ENCODE measurements around the gene ZNF710.
A peak's percentile ranks its signal among the peaks of the same experiment; 100 is the strongest.

Gene ZNF710

DNA sequence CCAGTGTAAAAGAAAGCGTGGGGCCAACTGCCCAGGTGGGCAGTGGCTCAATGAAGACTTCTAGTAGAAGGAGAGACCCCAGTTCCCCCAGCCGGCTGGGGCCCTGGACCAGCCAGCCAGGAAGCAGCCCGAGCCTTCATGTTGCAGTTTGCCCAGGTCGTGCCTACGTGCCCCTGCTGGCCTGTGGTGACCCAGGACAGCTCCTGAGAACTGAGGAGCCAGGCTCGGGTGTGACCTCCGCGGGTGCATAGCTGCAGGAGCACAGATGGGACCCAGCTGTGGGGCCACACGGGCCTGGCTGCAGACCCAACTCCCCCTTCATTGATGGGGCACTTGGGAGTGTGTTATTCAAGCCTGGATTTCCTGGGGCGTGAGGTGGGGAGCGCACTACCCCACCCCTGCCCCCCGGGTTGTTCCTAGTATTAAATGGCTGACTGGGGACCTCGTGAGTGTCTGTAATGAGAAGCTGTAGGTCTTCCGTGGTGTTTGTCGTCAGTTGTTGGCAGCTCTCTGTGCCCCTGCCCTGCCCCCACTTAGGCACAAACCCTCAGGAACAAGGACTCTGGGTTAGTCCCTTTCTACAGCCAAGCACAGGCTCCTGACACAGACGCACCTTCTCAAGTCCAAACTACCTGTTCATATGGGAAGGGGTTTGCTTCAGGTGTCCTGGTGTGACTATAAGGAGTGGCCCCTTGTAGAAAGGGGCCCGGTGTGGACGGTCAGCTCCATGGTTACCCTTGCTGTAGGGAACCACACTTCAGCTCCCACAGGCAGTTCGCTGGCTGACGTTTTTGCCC is 62.0 kb downstream of the ZNF710 start:
- H3K27ac ChIP-seq (ENCODE audit: low read depth, low read length) = peak overlapping the region; percentile 91
- H4K20me1 ChIP-seq (ENCODE audit: control insufficient read depth, insufficient read depth, low read depth, low read length) = no peaks in the 10 kb centered on the region
- H3K79me2 ChIP-seq (ENCODE audit: control insufficient read depth, low read length) = peaks cover 46% of the 10 kb centered on the region
- peak overlapping the region; percentile 68 for H3K4me3 ChIP-seq (ENCODE audit: low read length)
- peaks cover 10% of the 10 kb centered on the region for H3K36me3 ChIP-seq (ENCODE audit: control insufficient read depth, low read length)
- H3K9me2 ChIP-seq (replicated peaks; ENCODE audit: control insufficient read depth, low read length) = no peaks in the 10 kb centered on the region
- no peaks in the 10 kb centered on the region for H3K27me3 ChIP-seq (ENCODE audit: control insufficient read depth, low read length)
- no peaks in the 10 kb centered on the region for H3K9me3 ChIP-seq (ENCODE audit: control insufficient read depth, insufficient read depth, low read length)
- TF ChIP-seq EZH2phosphoT487 (IDR thresholded peaks at IDR 0.05; ENCODE audit: borderline replicate concordance, low read length) = no peak
- TF ChIP-seq, protein P1, sequence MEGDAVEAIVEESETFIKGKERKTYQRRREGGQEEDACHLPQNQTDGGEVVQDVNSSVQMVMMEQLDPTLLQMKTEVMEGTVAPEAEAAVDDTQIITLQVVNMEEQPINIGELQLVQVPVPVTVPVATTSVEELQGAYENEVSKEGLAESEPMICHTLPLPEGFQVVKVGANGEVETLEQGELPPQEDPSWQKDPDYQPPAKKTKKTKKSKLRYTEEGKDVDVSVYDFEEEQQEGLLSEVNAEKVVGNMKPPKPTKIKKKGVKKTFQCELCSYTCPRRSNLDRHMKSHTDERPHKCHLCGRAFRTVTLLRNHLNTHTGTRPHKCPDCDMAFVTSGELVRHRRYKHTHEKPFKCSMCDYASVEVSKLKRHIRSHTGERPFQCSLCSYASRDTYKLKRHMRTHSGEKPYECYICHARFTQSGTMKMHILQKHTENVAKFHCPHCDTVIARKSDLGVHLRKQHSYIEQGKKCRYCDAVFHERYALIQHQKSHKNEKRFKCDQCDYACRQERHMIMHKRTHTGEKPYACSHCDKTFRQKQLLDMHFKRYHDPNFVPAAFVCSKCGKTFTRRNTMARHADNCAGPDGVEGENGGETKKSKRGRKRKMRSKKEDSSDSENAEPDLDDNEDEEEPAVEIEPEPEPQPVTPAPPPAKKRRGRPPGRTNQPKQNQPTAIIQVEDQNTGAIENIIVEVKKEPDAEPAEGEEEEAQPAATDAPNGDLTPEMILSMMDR (IDR thresholded peaks at IDR 0.05; ENCODE audit: low read depth, low read length, poor library complexity, severe bottlenecking) = no peak
- H3F3A ChIP-seq (ENCODE audit: control insufficient read depth, insufficient read depth) = peaks cover 15% of the 10 kb centered on the region
- peak overlapping the region; percentile 95 for H3K4me2 ChIP-seq (ENCODE audit: low read length)
- H3K4me1 ChIP-seq (ENCODE audit: control insufficient read depth, low read length) = peaks cover 75% of the 10 kb centered on the region

GRCh38 chr15:90063770-90064247 is 62.7 kb downstream of the ZNF710 start:
- TF ChIP-seq EZH2phosphoT487 (IDR thresholded peaks at IDR 0.05; ENCODE audit: borderline replicate concordance, low read length) = no peak
- TF ChIP-seq, protein P1 (IDR thresholded peaks at IDR 0.05; ENCODE audit: low read depth, low read length, poor library complexity, severe bottlenecking) = no peak
- peaks cover 69% of the 10 kb centered on the region for H3K4me1 ChIP-seq (ENCODE audit: control insufficient read depth, low read length)
- H3K27ac ChIP-seq (ENCODE audit: low read depth, low read length) = peak overlapping the region; percentile 91
- H3K9me2 ChIP-seq (replicated peaks; ENCODE audit: control insufficient read depth, low read length) = no peaks in the 10 kb centered on the region
- peaks cover 15% of the 10 kb centered on the region for H3K36me3 ChIP-seq (ENCODE audit: control insufficient read depth, low read length)
- peak overlapping the region; percentile 95 for H3K4me2 ChIP-seq (ENCODE audit: low read length)
- H3K27me3 ChIP-seq (ENCODE audit: control insufficient read depth, low read length) = no peaks in the 10 kb centered on the region
- no peaks in the 10 kb centered on the region for H4K20me1 ChIP-seq (ENCODE audit: control insufficient read depth, insufficient read depth, low read depth, low read length)
- H3K79me2 ChIP-seq (ENCODE audit: control insufficient read depth, low read length) = peaks cover 41% of the 10 kb centered on the region
- H3F3A ChIP-seq (ENCODE audit: control insufficient read depth, insufficient read depth) = peaks cover 15% of the 10 kb centered on the region
- peak overlapping the region; percentile 68 for H3K4me3 ChIP-seq (ENCODE audit: low read length)
- H3K9me3 ChIP-seq (ENCODE audit: control insufficient read depth, insufficient read depth, low read length) = no peaks in the 10 kb centered on the region

DNA sequence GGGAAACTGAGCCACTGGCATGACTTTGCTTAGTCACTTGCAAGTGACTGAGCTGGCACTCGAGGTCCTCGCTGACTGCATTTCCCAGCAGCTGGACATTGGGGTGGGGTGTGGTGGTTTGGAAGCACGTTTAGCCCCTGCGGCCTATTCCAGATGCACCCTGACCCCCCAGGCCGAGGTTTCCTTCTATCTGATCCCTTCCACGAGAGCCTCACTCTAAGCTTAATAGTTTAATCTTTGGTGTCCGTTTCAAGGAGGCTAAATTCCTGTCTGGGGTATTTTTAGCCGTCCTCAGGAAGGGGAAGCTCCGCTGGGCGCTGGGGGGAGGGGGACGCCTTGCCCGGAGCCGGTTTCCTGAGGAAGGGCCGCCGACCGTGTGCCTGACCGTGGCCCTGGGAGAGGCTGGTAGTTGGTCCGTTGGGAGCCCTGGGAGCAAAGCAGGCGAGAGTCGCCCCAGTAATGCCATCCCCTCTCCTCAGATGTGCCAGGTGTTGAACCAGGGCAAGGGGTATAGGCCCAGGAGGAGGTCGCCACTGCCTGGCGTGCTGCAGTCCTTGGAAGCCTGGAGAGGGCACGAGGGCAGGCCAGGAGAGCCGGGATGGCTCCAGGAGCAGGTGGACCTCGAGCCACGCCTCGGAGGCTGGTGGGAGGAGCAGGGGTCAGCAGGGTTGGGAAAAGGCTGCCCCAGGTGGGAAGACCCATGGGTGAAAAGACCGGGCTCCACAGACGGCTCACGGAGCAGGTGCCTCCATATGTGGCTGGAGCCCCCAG is 64.0 kb downstream of the ZNF710 start:
- H3K27me3 ChIP-seq (ENCODE audit: control insufficient read depth, low read length) = no peaks in the 10 kb centered on the region
- H3K27ac ChIP-seq (ENCODE audit: low read depth, low read length) = no peak overlapping the region
- H3F3A ChIP-seq (ENCODE audit: control insufficient read depth, insufficient read depth) = peaks cover 15% of the 10 kb centered on the region
- peak overlapping the region; percentile 10; the same call in 1 of the 2 replicates for H3K4me2 ChIP-seq (ENCODE audit: low read length)
- H3K4me1 ChIP-seq (ENCODE audit: control insufficient read depth, low read length) = peaks cover 62% of the 10 kb centered on the region
- H3K36me3 ChIP-seq (ENCODE audit: control insufficient read depth, low read length) = peaks cover 15% of the 10 kb centered on the region
- no peaks in the 10 kb centered on the region for H3K9me3 ChIP-seq (ENCODE audit: control insufficient read depth, insufficient read depth, low read length)
- TF ChIP-seq, protein P1 (IDR thresholded peaks at IDR 0.05; ENCODE audit: low read depth, low read length, poor library complexity, severe bottlenecking) = no peak
- TF ChIP-seq EZH2phosphoT487 (IDR thresholded peaks at IDR 0.05; ENCODE audit: borderline replicate concordance, low read length) = no peak
- H3K4me3 ChIP-seq (ENCODE audit: low read length) = no peak overlapping the region
- no peaks in the 10 kb centered on the region for H4K20me1 ChIP-seq (ENCODE audit: control insufficient read depth, insufficient read depth, low read depth, low read length)
- H3K79me2 ChIP-seq (ENCODE audit: control insufficient read depth, low read length) = peaks cover 35% of the 10 kb centered on the region
- H3K9me2 ChIP-seq (replicated peaks; ENCODE audit: control insufficient read depth, low read length) = no peaks in the 10 kb centered on the region
